ENCODE measurements around the gene RASSF7. TPM values are rescaled to one million over a fixed set of nuclear protein-coding genes. Genes with fewer than 3 reads are reported as not detected.

Gene RASSF7
- total RNA-seq, 4 donors from 2014 or later: 0.56 to 2.4 (median 0.70) TPM

- no peaks in the 10 kb centered on the region for H3K9me3 ChIP-seq
- intact Hi-C loops (cut with DNase I; ENCODE audit: low total_unique reads) (no loop called here), in situ Hi-C loops (cut with MboI; ENCODE audit: low sequenced_read_pairs in 4 of 4) (no loop called here)
- H3K4me1 ChIP-seq: peaks cover 36 to 52% of the 10 kb centered on the region in 2 donors
- H3K27me3 ChIP-seq: no peaks in the 10 kb centered on the region
- no peak for DNase-seq
- H3K27ac ChIP-seq: no peak overlapping the region
- TF ChIP-seq POLR2A (IDR thresholded peaks at IDR 0.05): no peak
- TF ChIP-seq, protein P1, sequence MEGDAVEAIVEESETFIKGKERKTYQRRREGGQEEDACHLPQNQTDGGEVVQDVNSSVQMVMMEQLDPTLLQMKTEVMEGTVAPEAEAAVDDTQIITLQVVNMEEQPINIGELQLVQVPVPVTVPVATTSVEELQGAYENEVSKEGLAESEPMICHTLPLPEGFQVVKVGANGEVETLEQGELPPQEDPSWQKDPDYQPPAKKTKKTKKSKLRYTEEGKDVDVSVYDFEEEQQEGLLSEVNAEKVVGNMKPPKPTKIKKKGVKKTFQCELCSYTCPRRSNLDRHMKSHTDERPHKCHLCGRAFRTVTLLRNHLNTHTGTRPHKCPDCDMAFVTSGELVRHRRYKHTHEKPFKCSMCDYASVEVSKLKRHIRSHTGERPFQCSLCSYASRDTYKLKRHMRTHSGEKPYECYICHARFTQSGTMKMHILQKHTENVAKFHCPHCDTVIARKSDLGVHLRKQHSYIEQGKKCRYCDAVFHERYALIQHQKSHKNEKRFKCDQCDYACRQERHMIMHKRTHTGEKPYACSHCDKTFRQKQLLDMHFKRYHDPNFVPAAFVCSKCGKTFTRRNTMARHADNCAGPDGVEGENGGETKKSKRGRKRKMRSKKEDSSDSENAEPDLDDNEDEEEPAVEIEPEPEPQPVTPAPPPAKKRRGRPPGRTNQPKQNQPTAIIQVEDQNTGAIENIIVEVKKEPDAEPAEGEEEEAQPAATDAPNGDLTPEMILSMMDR (IDR thresholded peaks at IDR 0.05 in 4 of 5, conservative IDR thresholded peaks at IDR 0.05 in 1 of 5): no peak
- H3K36me3 ChIP-seq: peaks cover 0 to 27% of the 10 kb centered on the region in 2 donors
- H3K4me3 ChIP-seq: no peak overlapping the region
- no peak for ATAC-seq
Measured at GRCh38 chr11:581752-582151, 21.0 kb downstream of the RASSF7 start.

GRCh38 chr11:584287-584686 is 23.5 kb downstream of the RASSF7 start:
- no peak overlapping the region for H3K4me3 ChIP-seq
- H3K27me3 ChIP-seq: no peaks in the 10 kb centered on the region
- no peak overlapping the region for H3K27ac ChIP-seq
- DNase-seq (no peak), ATAC-seq (no peak)
- no peaks in the 10 kb centered on the region for H3K9me3 ChIP-seq
- intact Hi-C loops (cut with DNase I; ENCODE audit: low total_unique reads) (no loop called here), in situ Hi-C loops (cut with MboI; ENCODE audit: low sequenced_read_pairs in 4 of 4) (no loop called here)
- peaks cover 0 to 48% of the 10 kb centered on the region in 2 donors for H3K36me3 ChIP-seq
- TF ChIP-seq, protein P1 (IDR thresholded peaks at IDR 0.05 in 4 of 5, conservative IDR thresholded peaks at IDR 0.05 in 1 of 5): no peak
- no peak for TF ChIP-seq POLR2A (IDR thresholded peaks at IDR 0.05)
- H3K4me1 ChIP-seq: peaks cover 16 to 29% of the 10 kb centered on the region in 2 donors

GRCh38 chr11:586376-587316 is 25.9 kb downstream of the RASSF7 start:
- Histone ChIP-seq H3K27ac (no peak overlapping the region), H3K4me1 (peaks cover 0 to 5% of the 10 kb centered on the region in 2 donors), H3K36me3 (peaks cover 0 to 58% of the 10 kb centered on the region in 2 donors), H3K9me3 (no peaks in the 10 kb centered on the region), H3K27me3 (no peaks in the 10 kb centered on the region), H3K4me3 (no peak overlapping the region)
- in situ Hi-C loops (cut with MboI; ENCODE audit: low sequenced_read_pairs in 4 of 4): no loop called here
- intact Hi-C loops (cut with DNase I; ENCODE audit: low total_unique reads): no loop called here
- no peak for DNase-seq
- no peak for TF ChIP-seq POLR2A (IDR thresholded peaks at IDR 0.05)
- TF ChIP-seq, protein P1 (IDR thresholded peaks at IDR 0.05 in 4 of 5, conservative IDR thresholded peaks at IDR 0.05 in 1 of 5): no peak
- ATAC-seq: no peak

GRCh38 chr11:587546-587945 is 26.8 kb downstream of the RASSF7 start:
- DNase-seq (no peak), ATAC-seq (peak in 1 of 2 donors; percentile 14)
- Histone ChIP-seq H3K27ac (no peak overlapping the region), H3K27me3 (no peaks in the 10 kb centered on the region), H3K9me3 (no peaks in the 10 kb centered on the region), H3K4me1 (no peaks in the 10 kb centered on the region), H3K4me3 (no peak overlapping the region), H3K36me3 (peaks cover 0 to 62% of the 10 kb centered on the region in 2 donors)
- in situ Hi-C loops (cut with MboI; ENCODE audit: low sequenced_read_pairs in 4 of 4): no loop called here
- intact Hi-C loops (cut with DNase I; ENCODE audit: low total_unique reads): no loop called here
- TF ChIP-seq, protein P1 (IDR thresholded peaks at IDR 0.05 in 4 of 5, conservative IDR thresholded peaks at IDR 0.05 in 1 of 5): no peak
- TF ChIP-seq POLR2A (IDR thresholded peaks at IDR 0.05): no peak
